Fibroblast of villous mesenchyme (primary cell): ENCODE data around the gene GDF2. TPM values are rescaled to one million over a fixed set of nuclear protein-coding genes. Genes with fewer than 3 reads are reported as not detected.

Experiments used
- DNase-seq: peaks from one replicate; pipeline ENCODE4 v3.0.0-alpha.2; 2010; ENCODE audit warnings: low read depth
- H3K4me3 ChIP-seq: 2 replicates; pipeline ENCODE4 v1.5.1; 2011; ENCODE audit warnings: low read depth, mild to moderate bottlenecking, low read length
- CTCF ChIP-seq: IDR thresholded peaks from 2 replicates; pipeline ENCODE4 v1.5.1; 2012; ENCODE audit warnings: low read depth, mild to moderate bottlenecking, low read length; ENCODE audit not compliant: insufficient read depth
- total RNA-seq: library from RNA; depleted of rRNA; stranded (reverse); fragments of >200 nt; gene quantifications from 2 replicates; pipeline ENCODE4 v1.2.3, GENCODE V29; 2012

Gene GDF2
- total RNA-seq, 1 donor = not detected

GRCh38 chr10:47290338-47290737, 31.9 kb upstream of the GDF2 start:
- H3K4me3 ChIP-seq = no peak overlapping the region
- no peak for DNase-seq
- TF ChIP-seq CTCF = no peak

- H3K4me3 ChIP-seq = no peak overlapping the region
- no peak for TF ChIP-seq CTCF
- DNase-seq = no peak
Observed at GRCh38 chr10:47291682-47292081, 30.6 kb upstream of the GDF2 start.

GRCh38 chr10:47294057-47294456, 28.2 kb upstream of the GDF2 start:
- no peak for TF ChIP-seq CTCF

GRCh38 chr10:47294501-47294900, 27.8 kb upstream of the GDF2 start:
- DNase-seq = no peak
- TF ChIP-seq CTCF = no peak
- no peak overlapping the region for H3K4me3 ChIP-seq

More at GRCh38 chr10:47294057-47294456, 28.2 kb upstream of the GDF2 start:
- DNase-seq = no peak
- no peak overlapping the region for H3K4me3 ChIP-seq

- no peak for DNase-seq
- TF ChIP-seq CTCF = no peak
- no peak overlapping the region for H3K4me3 ChIP-seq
Observed at GRCh38 chr10:47295411-47295810, 26.8 kb upstream of the GDF2 start.

- no peak overlapping the region for H3K4me3 ChIP-seq
- TF ChIP-seq CTCF = no peak
- DNase-seq = no peak
Observed at GRCh38 chr10:47296156-47296894, 25.9 kb upstream of the GDF2 start.

GRCh38 chr10:47296941-47297340, 25.3 kb upstream of the GDF2 start:
- no peak for TF ChIP-seq CTCF
- DNase-seq = no peak
- H3K4me3 ChIP-seq = no peak overlapping the region
